GM19099 (cell line): ENCODE results near the gene SLC37A1.

Source experiments
- POLR2A ChIP-seq: IDR thresholded peaks from 3 replicates; pipeline ENCODE4 v1.6.1; 2011; ENCODE audit warnings: low read depth; ENCODE audit not compliant: insufficient read length; ENCODE audit errors: extremely low read depth

SLC37A1 gene

DNA sequence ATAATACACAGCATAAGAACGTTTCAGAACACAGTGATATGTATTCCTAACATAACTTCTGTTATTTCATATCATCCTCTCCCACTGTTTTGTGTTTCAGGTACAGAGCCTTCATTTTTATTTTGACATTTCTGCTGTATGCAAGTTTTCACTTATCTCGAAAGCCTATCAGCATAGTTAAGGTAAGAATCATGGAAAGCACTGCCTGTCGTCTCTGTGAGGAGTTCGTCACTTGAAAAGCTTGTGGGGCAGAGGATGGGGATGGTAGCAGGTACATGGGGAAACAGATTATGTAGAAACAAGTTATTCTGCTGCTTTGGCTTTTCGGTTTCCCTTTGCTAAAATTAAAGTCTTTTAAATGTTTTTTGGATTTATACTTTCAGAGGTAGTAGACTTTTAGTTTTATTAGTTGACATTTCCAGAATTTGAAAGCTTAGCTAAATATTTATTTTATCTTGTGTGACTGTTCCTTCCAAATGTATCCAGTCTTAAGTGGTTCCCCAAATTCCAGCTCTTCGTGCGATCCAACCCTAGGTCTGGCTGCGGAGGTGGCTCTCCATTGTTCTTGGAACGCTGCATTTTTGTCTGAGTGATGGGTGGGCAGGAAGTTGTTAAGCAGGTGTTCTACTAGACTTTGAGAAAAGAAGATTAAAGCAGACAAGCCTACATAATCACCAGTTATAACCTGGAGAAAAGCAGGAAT lies 12.2 kb downstream of the SLC37A1 start:
- no peak for TF ChIP-seq POLR2A

DNA sequence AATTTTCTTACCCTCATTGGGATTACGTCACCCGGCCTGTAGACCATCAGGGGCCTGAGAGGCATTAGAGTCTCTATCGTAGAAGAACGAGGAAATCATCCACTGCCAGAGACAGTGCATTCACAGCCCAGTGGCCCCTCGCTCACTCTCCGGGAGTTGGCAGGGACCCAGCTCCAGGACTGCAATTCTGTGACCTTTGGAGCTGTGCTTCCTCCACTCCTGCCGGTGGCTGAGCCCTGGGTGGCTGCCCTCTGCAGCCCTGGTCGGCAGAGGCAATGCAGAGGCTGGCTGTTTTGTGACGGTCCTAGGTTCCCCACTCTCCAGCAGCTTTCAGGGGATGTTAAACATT lies 12.7 kb downstream of the SLC37A1 start:
- no peak for TF ChIP-seq POLR2A

DNA sequence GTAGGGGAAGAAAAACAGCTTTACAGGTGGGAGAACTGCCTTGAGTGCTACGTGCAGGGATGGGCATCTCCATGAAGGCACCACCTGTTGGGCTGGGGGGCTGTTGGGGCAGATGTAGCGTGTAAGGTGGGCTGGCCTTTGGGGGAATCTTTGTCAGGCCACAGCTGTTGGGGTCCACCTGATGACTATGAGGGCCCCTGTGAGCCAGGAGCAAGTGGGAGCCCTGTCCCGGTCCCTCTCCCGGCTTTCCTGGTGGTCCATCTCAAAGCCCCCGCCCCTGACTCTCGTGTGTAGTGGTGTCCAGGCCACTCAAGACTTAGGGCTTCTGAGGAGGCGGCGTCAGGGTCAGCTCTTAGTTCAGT lies 13.5 kb downstream of the SLC37A1 start:
- no peak for TF ChIP-seq POLR2A

DNA sequence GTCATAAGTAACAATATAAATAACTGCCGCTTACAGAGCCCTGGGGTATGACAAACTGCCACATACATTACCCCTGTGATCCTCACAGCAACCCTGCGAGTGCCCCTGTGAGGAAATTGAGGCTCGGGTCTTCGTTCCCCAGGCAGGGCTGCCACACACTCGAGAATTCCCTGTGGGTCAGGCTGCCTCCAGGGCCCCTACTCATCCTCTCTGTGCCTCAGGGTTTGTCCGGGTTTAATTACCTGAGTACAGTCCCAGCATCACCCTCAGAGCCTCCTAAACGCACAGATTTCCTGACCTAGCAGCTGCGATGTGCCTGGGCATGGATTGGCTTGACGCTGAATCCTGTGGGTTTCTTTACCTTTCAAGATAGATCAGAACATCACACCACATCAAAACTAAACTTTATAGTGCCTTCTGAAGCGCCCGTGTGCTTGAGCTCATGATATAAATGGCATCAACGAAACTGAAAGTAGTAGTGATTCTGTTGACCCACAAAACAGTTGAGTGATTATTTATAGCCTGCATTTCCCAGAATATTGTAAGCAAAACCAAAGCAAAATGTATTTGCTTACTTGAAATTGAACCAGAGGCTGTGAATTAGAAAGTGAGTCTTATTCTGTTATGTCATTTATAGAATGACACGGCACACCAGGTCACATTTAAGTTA lies 14.0 kb downstream of the SLC37A1 start:
- no peak for TF ChIP-seq POLR2A

DNA sequence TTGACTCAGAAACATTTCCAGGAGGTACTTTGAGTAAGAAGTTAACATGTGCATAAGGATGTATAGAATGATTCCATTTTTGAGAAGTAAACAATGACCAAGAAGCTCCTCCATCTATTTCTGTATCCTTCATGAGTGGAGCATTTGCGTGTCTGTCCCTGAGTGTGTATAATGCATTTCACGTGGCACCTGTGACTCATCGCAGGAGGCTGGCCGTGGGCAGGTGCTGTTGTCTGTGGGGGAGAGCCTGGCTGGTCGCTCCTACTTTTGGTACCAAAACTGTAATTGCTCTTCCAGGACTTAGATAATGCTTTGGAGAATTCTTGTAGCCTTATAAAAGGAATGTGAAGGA lies 16.5 kb downstream of the SLC37A1 start:
- TF ChIP-seq POLR2A: no peak

DNA sequence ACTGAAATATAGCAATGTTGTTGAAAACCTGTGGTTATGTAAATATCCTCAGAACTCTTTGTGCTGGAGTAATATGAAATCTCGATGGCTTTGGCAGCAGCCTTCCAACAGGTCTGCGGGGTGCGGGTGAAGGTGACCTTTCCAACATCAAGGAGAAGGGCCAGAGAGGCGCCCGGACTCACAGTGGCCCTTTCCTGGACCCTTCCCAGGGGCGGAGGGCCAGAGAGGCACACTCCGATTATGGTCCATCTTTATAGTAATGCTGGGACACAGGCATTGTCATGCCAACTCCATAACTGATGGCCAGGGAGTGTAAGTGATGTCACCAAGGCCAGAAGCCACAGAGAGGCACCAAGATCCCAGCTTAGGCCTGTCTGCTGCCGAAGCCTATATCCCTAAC lies 18.1 kb downstream of the SLC37A1 start:
- no peak for TF ChIP-seq POLR2A

DNA sequence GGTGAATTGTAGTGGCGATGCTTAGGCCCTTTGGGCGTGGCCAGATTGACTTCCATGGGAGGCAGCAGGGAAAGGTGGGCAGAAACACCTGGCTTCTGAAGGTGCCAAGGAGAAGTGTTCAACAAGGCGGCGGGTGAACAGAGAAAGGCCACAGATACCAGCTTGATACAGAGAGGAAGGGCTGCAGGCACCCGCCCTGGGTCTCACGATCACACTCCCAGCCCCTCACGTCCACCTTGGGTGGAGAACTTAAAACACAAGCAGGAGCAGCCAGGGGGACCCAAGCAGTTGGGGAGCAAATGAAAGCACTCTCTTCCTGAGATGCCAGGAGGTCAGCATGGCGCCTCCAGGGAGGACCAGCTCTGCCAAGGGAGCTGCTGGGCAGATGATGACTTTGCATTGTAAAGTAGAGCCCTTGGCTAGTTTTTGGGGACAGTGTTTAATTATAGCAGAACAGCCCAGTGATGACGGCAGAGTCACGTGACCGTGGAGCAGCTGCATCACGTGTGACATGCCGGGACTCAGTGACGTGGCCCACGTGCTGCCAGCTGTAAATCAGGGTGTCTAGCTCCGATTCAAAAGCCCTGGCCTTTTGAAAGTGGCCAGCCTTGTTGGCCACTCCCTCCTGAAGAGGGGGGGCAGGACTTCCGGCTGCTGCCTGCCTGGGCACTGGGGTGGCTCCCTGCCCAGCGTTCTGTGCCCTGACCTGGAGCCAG lies 19.0 kb downstream of the SLC37A1 start:
- TF ChIP-seq POLR2A: no peak

DNA sequence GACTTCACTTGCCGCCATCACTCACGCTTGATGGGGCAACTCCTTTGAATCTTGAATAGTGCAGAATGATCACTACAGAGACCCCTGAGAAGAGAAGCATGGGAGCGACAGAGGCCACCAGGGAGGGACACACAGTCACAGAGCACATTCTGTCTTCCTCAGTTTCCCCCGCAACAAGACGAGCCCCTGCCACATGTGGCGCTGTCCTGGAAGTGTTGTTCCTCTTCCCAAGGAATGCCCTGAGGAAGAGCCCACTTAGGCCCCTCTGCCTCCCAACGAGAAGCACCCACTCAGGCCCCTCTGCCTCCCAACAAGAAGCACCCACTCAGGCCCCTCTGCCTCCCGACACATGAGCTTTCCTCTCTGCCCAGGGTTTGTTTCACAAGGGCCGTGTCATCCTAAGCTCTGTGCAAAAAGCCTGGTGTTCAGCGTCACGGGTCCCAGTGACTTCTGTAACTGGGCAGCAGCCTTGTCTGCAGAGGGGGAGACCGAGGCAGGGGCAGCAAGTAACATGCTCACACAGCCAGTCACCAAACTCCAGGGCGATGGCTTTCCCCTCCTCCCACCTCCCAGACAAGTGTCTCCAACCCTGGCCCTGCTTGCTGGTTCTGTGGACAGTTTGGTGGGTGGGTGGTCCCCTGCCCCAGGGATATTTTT lies 19.8 kb downstream of the SLC37A1 start:
- TF ChIP-seq POLR2A: no peak

DNA sequence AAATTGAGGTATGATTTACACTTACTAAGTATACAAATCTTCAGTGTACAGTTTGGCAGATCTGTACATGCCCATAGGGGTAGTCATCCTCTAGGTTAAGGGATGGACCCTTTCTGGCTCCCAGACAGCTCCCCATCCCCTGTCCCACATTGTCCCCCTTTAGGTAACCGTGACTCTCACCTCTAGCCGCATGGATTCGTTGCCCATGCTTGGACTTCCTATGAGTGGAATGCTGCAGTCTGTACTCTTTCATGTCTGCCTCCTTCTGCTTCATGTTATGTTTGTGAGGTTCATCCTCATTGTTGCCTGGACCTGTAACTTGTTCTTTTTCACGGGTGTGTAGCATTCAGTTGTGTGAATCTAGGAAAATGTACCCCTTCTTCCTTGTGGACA lies 20.3 kb downstream of the SLC37A1 start:
- TF ChIP-seq POLR2A: no peak

DNA sequence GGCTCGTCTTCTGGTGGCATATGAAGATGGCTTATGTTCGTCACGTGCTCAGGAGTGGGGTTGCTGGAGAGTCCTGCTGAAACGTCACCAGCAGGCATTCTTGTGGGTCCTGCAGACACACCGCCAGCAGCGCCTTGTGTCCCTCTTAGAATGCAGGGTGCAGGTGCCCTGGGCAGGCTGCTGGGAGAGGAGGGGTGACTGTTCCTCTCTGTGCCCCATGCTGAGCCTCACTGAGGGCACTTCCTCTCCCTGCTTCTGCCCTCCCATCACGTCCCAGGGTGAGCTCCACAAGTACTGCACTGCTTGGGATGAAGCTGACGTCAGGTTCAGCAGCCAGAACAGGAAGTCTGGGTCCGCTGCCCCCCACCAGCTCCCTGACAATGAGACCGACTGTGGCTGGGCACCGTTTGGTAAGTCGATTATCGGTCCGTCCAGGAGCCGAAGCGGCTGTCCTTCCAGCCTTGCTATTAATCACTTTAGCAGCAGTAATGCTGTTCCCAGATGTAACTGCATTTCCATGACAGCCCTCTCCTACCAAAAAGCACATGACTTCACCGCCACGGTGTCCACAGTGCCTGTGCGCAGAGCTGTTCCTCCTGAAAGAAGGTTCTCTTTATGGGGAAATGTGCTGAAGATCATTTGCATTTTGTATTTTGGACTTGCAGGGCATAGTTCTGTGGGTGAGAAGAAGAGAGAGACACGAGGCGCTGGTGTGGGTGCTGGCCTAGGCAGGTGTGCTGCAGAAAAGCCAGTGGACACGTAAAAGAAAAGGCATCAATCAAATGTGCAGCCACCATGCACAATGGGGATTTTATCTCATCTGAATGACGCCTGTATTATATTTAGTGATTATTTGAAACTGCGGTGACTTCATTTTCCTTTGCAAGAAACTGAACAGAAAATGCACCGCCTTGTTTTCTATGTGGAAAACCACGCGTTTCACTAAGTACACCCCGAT lies 21.0 kb downstream of the SLC37A1 start:
- TF ChIP-seq POLR2A: no peak

DNA sequence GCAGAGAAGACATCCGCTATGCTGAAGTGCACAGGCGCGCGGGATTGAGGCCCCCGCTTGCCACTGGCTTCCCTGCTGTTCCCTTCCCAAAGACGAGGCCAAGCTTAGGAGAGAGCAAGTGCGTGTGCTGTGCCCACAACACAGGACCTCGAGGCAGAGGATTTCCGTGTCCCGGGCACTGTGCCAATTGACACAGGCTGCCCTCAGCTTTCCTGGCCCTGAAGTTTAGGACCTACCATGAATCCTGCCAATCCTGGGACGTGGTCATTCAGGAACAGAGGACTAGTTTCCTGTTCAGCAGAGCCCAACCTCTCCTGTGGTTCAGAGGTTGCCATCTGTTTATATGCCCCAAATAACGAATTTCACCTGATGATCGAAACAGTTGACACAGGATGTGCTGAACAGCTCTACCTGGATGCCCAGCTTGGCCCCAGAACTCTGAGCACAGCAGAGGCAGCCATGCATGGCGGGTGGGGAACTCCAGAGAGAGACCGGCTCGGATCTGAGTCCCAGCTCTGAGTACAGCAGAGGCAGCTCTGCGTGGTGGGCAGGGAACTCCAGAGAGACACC lies 22.0 kb downstream of the SLC37A1 start:
- no peak for TF ChIP-seq POLR2A

DNA sequence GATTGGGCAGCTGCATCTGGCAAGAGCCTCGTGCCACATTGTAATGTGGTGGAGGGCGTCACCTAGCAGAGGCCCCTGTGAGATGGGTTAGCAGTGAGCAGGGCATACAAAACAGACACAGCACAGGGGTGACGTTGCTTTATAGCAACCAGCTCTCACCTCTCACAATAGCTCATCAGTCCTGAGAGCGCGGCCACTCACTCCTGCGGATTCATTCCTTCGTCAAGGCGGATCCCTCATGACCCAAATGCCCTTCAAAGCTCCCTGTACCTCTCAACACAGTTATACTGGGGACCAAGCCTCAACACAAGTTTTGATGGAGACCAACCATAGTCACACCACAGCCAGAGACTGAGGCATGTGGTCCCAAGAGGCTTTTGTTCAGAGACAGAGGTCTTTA lies 22.9 kb downstream of the SLC37A1 start:
- TF ChIP-seq POLR2A: no peak

DNA sequence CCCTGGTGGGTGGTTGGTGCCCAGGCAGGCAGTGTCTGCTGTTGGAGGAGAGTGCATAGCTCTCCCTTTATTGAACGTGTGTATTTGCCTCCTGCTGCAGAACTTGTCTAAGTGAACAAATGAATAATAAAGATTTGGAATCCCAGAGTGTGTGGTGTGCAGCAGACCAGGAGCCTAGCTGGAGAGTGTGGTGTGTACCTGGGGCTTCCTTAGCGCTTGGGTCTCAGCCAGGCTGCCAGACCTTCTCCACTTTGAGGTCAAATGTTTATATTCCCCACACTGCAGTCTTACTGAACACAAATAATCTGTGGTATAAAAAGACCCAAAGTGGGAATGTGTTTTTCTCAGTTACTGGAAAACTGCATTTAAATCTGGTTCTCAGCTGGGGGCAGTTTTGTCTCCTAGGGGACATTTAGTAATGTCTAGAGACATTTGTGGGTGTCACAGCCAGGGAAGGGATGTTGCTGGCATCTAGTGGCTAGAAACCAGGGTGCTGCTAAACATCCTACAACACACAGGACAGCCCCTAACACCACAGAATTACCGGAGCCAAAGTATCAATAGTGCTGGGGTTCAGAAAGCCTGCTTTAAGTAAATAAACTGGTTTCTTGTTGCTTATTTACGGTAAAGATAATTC lies 23.6 kb downstream of the SLC37A1 start:
- TF ChIP-seq POLR2A: no peak

DNA sequence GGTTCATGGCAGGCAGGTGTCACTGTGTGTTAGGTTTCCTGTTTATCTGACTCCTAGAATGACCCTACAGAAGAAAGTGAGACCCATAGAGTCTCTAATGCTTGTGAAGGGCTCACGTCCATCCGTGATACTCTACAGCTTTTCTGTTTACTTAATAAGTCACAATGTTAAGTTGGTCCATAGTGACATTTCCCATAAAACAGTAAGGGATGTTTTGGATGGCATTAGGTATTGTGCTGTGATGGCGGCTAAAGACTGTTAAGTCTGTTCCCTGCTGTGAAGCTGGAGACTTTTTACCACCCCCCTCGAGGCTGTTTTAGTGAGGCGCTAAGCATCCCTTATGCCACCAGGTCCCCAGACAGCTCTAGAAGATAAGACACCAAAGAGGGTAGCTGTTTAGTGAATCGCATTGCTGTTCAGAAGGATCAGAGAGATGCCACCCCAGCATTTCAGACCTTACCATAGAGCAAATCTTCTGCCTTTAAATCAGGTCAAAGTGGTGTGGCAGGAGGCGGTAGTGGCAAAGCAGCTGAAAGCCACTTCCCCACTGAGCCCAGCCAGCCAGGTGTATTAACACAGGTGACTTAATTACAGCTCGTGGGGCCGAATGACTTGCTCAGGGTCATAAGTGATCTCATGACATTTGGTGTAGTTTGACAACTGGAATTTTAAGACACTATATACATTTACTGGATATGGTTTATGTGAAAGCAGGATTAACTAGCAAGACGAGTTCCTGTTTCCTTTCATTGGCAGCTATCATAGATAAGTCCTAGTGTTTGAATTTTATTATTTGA lies 25.0 kb downstream of the SLC37A1 start:
- no peak for TF ChIP-seq POLR2A

DNA sequence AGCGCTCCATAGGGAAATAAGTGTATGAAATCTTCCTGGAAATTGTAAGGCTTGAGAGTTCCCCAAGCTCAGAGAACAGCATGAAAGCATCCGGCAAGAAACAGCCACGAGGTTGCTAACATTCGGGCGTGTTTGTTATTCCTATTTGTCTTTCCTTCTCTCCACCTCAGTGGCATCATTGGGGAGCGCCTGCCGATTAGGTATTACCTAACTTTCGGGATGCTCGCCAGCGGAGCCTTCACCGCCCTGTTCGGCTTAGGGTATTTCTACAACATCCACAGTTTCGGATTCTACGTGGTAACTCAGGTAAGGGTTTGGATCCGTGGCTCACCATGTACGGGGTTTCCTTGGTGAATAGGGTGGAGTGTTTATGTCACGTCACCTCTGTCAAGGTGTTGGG lies 25.7 kb downstream of the SLC37A1 start:
- no peak for TF ChIP-seq POLR2A
